ENCODE measurements around the gene MATK.

MATK gene

GRCh38 chr19:3751236-3751635 lies 34.9 kb downstream of the MATK start:
- no peak for DNase-seq (ENCODE audit: low read depth in 3 of 3)

GRCh38 chr19:3750211-3750610 lies 36.0 kb downstream of the MATK start:
- DNase-seq (ENCODE audit: low read depth in 3 of 3), result no peak

GRCh38 chr19:3748965-3749364 lies 37.2 kb downstream of the MATK start:
- no peak for DNase-seq (ENCODE audit: low read depth in 3 of 3)

- DNase-seq (ENCODE audit: low read depth in 3 of 3), result no peak
Measured at GRCh38 chr19:3746371-3747056, 39.7 kb downstream of the MATK start.

GRCh38 chr19:3745363-3746045 lies 40.7 kb downstream of the MATK start:
- DNase-seq (ENCODE audit: low read depth in 3 of 3), result no peak

GRCh38 chr19:3743486-3743885 lies 42.7 kb downstream of the MATK start:
- DNase-seq (ENCODE audit: low read depth in 3 of 3), result no peak

- DNase-seq (ENCODE audit: low read depth in 3 of 3), result no peak
Measured at GRCh38 chr19:3740431-3740830, 45.8 kb downstream of the MATK start.

GRCh38 chr19:3738477-3739220 lies 47.5 kb downstream of the MATK start:
- no peak for DNase-seq (ENCODE audit: low read depth in 3 of 3)

- no peak for DNase-seq (ENCODE audit: low read depth in 3 of 3)
Measured at GRCh38 chr19:3737487-3738205, 48.5 kb downstream of the MATK start.

GRCh38 chr19:3736106-3736724 lies 50.0 kb downstream of the MATK start:
- no peak for DNase-seq (ENCODE audit: low read depth in 3 of 3)

GRCh38 chr19:3734310-3734600 lies 51.9 kb downstream of the MATK start:
- no peak for DNase-seq (ENCODE audit: low read depth in 3 of 3)

- DNase-seq (ENCODE audit: low read depth in 3 of 3), result no peak
Measured at GRCh38 chr19:3733549-3734309, 52.5 kb downstream of the MATK start.

- no peak for DNase-seq (ENCODE audit: low read depth in 3 of 3)
Measured at GRCh38 chr19:3732108-3732507, 54.1 kb downstream of the MATK start.

- DNase-seq (ENCODE audit: low read depth in 3 of 3), result no peak
Measured at GRCh38 chr19:3730457-3730958, 55.7 kb downstream of the MATK start.
